HG03571 (cell line): ENCODE measurements around the gene ALKAL2.
A peak's percentile ranks its signal among the peaks of the same experiment; 100 is the strongest.

Source experiments
- ATAC-seq: cut with Tn5 transposase; IDR thresholded peaks from one replicate; pipeline ENCODE4 v1.9.1; 2021; ENCODE audit not compliant: unreplicated experiment

Gene ALKAL2

DNA sequence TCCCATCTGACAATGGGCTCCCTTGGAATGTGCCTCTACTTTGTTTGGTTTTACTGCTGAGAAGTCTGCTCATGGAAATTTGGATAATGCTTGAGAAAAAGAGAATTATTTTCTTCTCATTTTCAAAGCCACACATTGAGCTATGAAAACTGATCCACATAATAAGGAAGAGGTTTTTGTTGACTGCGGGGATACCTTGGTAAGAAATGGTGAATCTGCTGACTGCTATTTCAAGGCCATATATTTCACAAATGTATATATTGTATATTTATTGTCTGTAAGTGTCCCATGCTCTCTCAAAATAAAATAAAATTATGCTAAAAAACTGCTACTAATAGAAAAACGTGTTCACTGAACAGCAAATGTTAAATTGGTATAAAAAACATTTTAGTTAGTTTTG, 39.2 kb downstream of the ALKAL2 start:
- no peak for ATAC-seq

- ATAC-seq = peak; percentile 53
Observed at GRCh38 chr2:246489-247144, 41.3 kb downstream of the ALKAL2 start.

- ATAC-seq = no peak
Observed at GRCh38 chr2:244547-244946, 43.3 kb downstream of the ALKAL2 start.

GRCh38 chr2:238869-239268, 49.0 kb downstream of the ALKAL2 start:
- no peak for ATAC-seq

- no peak for ATAC-seq
Observed at GRCh38 chr2:238431-238830, 49.5 kb downstream of the ALKAL2 start.

DNA sequence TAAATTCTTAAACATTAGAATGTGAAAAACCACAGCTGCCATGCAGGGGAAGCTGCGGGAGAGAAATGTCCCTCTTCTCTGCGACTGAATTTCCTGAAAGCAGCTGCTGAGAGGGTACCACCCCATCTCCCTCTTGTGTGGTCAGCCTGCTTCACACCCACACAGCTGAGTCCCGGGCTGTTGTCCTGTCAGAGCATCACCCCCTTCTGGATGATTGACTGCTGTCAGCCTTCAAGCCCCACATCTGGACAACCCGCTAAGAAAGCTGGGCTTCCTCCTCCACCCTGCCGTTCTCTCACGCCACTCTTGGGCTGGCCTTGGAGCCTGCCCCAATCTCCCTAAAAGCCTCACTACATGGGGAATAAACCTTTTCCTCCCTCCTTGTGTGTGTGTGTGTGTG, 50.0 kb downstream of the ALKAL2 start:
- no peak for ATAC-seq

GRCh38 chr2:236993-237539, 50.8 kb downstream of the ALKAL2 start:
- no peak for ATAC-seq

DNA sequence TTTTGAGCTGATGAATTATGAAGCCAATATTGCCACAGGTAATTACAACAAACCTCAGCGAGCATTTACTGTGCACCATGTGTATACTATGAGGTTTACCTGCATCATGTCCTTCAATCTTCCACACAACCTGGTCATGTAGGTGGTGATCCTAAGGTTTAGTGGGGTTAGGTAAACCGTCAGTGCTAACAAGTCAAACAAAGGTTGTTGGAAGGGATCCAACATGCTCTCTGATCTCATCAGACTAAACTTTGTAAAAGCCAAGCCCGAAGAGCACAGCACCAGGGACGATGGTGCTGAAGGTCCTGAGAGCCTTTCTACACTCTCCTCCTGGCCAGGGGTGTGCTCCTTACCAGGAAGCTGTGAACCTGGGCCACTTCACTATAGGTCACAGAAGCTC, 53.5 kb downstream of the ALKAL2 start:
- no peak for ATAC-seq

DNA sequence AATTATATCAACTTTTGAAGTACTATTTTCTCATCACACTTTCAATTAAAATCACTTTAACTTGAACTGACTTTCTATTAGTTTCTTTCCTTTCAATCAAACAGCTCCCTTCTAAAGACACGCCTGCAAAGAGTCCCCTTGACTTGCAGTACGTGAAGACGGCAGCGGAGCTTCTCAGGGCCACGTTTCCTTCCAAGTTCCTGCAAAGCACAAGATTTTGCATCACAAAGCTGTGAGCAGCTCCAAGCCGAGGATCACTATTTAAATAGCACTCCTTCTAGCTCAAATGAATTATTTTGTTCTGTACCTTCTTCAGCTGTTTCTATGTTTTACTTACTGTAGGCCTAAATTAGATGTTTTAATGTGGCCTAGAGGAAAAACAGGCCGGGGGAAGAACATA, 54.9 kb downstream of the ALKAL2 start:
- no peak for ATAC-seq

DNA sequence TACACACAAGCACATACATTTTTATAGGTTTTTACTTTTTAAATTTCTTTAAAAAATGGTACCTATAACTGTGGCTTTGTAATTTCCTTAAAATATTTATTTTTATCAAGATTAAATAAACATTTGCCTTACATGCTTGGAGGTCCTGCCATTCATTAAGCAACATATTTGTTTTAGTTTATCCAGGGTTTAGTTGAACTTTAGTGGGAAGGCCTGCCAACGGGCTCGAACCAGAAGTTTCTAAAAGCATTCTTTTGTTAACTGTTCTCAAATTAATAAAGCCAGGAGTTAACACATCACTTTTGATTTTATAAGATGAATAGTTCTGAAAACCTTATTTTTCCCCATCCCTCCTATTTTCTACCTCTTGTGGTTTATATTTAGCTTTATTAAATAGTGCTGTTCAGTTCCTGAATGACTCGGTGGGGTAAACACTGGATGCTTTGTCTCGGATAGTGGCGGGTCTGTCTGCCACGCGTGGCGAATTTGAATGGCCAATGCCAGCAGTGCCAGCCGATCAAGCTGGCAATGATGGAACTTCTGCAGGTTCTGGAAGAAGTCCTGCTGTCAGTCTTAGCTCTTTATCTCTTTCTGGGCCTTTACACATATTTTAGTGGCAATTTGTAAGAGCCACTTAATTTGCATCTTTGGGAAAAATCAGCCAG, 56.2 kb downstream of the ALKAL2 start:
- no peak for ATAC-seq
